Measurements from ENCODE around the gene SLC30A3. TPM values are rescaled to one million over a fixed set of nuclear protein-coding genes. Genes with fewer than 3 reads are reported as not detected.

The SLC30A3 gene
- total and polyA plus RNA-seq, 2 of the 13 experiments (the other 11 are each of a cell fraction or from before 2014, with no cell fraction given): 0.38 to 0.79 TPM

DNA sequence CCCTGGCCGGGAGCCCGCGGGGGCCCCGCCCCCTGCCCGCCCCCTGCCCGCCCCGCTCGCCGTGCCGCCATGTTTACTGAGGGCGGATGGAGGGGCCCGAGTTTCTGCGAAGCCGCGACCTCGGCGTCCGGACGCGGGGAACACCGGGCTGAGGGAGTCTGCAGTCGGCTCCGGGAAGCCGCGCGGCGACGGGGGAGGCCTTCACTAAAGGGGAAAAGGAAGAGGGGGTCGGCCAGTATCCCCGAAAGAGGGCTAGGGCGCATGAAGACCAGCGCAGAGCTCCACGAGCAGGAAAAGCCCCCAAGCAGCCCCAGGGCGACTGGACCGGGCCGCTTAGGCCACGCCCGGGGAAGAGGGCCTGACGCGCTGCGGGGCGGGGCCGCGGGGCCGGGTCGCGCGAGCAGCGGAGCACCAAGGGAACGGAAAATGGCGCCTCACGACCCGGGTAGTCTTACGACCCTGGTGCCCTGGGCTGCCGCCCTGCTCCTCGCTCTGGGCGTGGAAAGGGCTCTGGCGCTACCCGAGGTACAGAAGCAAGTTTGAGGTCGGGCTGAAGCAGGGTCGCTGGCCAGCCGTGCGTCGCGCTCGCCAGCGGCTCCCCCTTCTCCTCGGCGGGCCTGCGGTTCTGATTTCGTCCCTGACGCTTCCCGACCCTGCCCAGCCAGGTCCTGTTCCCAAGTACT lies 50.8 kb downstream of the SLC30A3 start, which contains the start of the genes ATRAID and SLC5A6 (continued):
- TF ChIP-seq, protein P1, sequence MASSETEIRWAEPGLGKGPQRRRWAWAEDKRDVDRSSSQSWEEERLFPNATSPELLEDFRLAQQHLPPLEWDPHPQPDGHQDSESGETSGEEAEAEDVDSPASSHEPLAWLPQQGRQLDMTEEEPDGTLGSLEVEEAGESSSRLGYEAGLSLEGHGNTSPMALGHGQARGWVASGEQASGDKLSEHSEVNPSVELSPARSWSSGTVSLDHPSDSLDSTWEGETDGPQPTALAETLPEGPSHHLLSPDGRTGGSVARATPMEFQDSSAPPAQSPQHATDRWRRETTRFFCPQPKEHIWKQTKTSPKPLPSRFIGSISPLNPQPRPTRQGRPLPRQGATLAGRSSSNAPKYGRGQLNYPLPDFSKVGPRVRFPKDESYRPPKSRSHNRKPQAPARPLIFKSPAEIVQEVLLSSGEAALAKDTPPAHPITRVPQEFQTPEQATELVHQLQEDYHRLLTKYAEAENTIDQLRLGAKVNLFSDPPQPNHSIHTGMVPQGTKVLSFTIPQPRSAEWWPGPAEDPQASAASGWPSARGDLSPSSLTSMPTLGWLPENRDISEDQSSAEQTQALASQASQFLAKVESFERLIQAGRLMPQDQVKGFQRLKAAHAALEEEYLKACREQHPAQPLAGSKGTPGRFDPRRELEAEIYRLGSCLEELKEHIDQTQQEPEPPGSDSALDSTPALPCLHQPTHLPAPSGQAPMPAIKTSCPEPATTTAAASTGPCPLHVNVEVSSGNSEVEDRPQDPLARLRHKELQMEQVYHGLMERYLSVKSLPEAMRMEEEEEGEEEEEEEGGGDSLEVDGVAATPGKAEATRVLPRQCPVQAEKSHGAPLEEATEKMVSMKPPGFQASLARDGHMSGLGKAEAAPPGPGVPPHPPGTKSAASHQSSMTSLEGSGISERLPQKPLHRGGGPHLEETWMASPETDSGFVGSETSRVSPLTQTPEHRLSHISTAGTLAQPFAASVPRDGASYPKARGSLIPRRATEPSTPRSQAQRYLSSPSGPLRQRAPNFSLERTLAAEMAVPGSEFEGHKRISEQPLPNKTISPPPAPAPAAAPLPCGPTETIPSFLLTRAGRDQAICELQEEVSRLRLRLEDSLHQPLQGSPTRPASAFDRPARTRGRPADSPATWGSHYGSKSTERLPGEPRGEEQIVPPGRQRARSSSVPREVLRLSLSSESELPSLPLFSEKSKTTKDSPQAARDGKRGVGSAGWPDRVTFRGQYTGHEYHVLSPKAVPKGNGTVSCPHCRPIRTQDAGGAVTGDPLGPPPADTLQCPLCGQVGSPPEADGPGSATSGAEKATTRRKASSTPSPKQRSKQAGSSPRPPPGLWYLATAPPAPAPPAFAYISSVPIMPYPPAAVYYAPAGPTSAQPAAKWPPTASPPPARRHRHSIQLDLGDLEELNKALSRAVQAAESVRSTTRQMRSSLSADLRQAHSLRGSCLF (CRISPR knock-in tag; IDR thresholded peaks at IDR 0.05; ENCODE audit: borderline replicate concordance): no peak
- TF ChIP-seq ARNT (IDR thresholded peaks at IDR 0.05): no peak
- TF ChIP-seq ZMYM3 (CRISPR knock-in tag; IDR thresholded peaks at IDR 0.05): no peak
- TF ChIP-seq, protein P2, sequence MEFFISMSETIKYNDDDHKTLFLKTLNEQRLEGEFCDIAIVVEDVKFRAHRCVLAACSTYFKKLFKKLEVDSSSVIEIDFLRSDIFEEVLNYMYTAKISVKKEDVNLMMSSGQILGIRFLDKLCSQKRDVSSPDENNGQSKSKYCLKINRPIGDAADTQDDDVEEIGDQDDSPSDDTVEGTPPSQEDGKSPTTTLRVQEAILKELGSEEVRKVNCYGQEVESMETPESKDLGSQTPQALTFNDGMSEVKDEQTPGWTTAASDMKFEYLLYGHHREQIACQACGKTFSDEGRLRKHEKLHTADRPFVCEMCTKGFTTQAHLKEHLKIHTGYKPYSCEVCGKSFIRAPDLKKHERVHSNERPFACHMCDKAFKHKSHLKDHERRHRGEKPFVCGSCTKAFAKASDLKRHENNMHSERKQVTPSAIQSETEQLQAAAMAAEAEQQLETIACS (CRISPR knock-in tag; IDR thresholded peaks at IDR 0.05): peak; percentile 49; the same call in 1 of the 2 replicates
- TF ChIP-seq SMC3 (IDR thresholded peaks at IDR 0.05; ENCODE audit: low read length): no peak
- no peak for TF ChIP-seq MIXL1 (CRISPR knock-in tag; IDR thresholded peaks at IDR 0.05)
- TF ChIP-seq, protein P3, sequence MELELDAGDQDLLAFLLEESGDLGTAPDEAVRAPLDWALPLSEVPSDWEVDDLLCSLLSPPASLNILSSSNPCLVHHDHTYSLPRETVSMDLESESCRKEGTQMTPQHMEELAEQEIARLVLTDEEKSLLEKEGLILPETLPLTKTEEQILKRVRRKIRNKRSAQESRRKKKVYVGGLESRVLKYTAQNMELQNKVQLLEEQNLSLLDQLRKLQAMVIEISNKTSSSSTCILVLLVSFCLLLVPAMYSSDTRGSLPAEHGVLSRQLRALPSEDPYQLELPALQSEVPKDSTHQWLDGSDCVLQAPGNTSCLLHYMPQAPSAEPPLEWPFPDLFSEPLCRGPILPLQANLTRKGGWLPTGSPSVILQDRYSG (CRISPR knock-in tag; IDR thresholded peaks at IDR 0.05): no peak; the same call in 1 of the 2 replicates
- peak; percentile 52; the same call in 1 of the 2 replicates for TF ChIP-seq ZNF543 (CRISPR knock-in tag; IDR thresholded peaks at IDR 0.05)
- TF ChIP-seq MYC (CRISPR knock-in tag; IDR thresholded peaks at IDR 0.05; ENCODE audit: borderline replicate concordance): peak; percentile 3
- TF ChIP-seq SKI (IDR thresholded peaks at IDR 0.05; ENCODE audit: partially characterized antibody): peak; percentile 26
- TF ChIP-seq ZNF496 (CRISPR knock-in tag; IDR thresholded peaks at IDR 0.05; ENCODE audit: insufficient replicate concordance): no peak
- TF ChIP-seq KDM1A (CRISPR knock-in tag; IDR thresholded peaks at IDR 0.05): 0 out of 2 replicates have a peak, but pooled peaks have one; percentile 19
- TF ChIP-seq STAT5B (CRISPR knock-in tag; IDR thresholded peaks at IDR 0.05): peak; percentile 74; the same call in 1 of the 2 replicates
- TF ChIP-seq ZBTB7A (CRISPR knock-in tag; IDR thresholded peaks at IDR 0.05): peak; percentile 90
- TF ChIP-seq, protein P4, sequence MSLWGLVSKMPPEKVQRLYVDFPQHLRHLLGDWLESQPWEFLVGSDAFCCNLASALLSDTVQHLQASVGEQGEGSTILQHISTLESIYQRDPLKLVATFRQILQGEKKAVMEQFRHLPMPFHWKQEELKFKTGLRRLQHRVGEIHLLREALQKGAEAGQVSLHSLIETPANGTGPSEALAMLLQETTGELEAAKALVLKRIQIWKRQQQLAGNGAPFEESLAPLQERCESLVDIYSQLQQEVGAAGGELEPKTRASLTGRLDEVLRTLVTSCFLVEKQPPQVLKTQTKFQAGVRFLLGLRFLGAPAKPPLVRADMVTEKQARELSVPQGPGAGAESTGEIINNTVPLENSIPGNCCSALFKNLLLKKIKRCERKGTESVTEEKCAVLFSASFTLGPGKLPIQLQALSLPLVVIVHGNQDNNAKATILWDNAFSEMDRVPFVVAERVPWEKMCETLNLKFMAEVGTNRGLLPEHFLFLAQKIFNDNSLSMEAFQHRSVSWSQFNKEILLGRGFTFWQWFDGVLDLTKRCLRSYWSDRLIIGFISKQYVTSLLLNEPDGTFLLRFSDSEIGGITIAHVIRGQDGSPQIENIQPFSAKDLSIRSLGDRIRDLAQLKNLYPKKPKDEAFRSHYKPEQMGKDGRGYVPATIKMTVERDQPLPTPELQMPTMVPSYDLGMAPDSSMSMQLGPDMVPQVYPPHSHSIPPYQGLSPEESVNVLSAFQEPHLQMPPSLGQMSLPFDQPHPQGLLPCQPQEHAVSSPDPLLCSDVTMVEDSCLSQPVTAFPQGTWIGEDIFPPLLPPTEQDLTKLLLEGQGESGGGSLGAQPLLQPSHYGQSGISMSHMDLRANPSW (CRISPR knock-in tag; IDR thresholded peaks at IDR 0.05; ENCODE audit: borderline replicate concordance): 0 out of 2 replicates have a peak, but pooled peaks have one; percentile 95
- TF ChIP-seq BRCA1 (CRISPR knock-in tag; IDR thresholded peaks at IDR 0.05): no peak; the same call in 1 of the 2 replicates
- TF ChIP-seq HNF4G (IDR thresholded peaks at IDR 0.05; ENCODE audit: borderline replicate concordance, low read depth, low read length): 0 out of 2 replicates have a peak, but pooled peaks have one; percentile 33
- peak; percentile 65; the same call in 1 of the 2 replicates for TF ChIP-seq HNF4G (CRISPR knock-in tag; IDR thresholded peaks at IDR 0.05; ENCODE audit: borderline replicate concordance, low read depth)
- no peak for TF ChIP-seq NR2F6 (IDR thresholded peaks at IDR 0.05)
- 0 out of 2 replicates have a peak, but pooled peaks have one; percentile 25 for TF ChIP-seq NR2F6 (CRISPR knock-in tag; IDR thresholded peaks at IDR 0.05)
- TF ChIP-seq, protein P5, sequence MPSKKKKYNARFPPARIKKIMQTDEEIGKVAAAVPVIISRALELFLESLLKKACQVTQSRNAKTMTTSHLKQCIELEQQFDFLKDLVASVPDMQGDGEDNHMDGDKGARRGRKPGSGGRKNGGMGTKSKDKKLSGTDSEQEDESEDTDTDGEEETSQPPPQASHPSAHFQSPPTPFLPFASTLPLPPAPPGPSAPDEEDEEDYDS (CRISPR knock-in tag; IDR thresholded peaks at IDR 0.05): peak; percentile 89
